ENCODE measurements around the gene KNDC1.

GRCh38 chr10:133266056-133266795 lies 106.2 kb downstream of the KNDC1 start:
- TF ChIP-seq, protein P1, sequence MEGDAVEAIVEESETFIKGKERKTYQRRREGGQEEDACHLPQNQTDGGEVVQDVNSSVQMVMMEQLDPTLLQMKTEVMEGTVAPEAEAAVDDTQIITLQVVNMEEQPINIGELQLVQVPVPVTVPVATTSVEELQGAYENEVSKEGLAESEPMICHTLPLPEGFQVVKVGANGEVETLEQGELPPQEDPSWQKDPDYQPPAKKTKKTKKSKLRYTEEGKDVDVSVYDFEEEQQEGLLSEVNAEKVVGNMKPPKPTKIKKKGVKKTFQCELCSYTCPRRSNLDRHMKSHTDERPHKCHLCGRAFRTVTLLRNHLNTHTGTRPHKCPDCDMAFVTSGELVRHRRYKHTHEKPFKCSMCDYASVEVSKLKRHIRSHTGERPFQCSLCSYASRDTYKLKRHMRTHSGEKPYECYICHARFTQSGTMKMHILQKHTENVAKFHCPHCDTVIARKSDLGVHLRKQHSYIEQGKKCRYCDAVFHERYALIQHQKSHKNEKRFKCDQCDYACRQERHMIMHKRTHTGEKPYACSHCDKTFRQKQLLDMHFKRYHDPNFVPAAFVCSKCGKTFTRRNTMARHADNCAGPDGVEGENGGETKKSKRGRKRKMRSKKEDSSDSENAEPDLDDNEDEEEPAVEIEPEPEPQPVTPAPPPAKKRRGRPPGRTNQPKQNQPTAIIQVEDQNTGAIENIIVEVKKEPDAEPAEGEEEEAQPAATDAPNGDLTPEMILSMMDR (IDR thresholded peaks at IDR 0.05; ENCODE audit: low read depth, low read length): no peak
- TF ChIP-seq POLR2A (IDR thresholded peaks at IDR 0.05; ENCODE audit: extremely low read depth, insufficient read length) (no peak), MYC (IDR thresholded peaks at IDR 0.05; ENCODE audit: low read depth, low read length) (no peak)

Measured in NB4 (cell line).